Islet of Langerhans (tissue), 1 donor: ENCODE data around the gene FRMD4A.
"Not testable (repeated sequence)": the region's sequence is repeated elsewhere in the genome, so short reads cannot be mapped to it uniquely, and the experiment has no call there.

ENCODE experiments used
- FAIRE-seq: peaks from one replicate; lab custom pipeline; 2011; peaks lifted over from hg19 to GRCh38; lab: Jason Lieb, UNC

The FRMD4A gene

DNA sequence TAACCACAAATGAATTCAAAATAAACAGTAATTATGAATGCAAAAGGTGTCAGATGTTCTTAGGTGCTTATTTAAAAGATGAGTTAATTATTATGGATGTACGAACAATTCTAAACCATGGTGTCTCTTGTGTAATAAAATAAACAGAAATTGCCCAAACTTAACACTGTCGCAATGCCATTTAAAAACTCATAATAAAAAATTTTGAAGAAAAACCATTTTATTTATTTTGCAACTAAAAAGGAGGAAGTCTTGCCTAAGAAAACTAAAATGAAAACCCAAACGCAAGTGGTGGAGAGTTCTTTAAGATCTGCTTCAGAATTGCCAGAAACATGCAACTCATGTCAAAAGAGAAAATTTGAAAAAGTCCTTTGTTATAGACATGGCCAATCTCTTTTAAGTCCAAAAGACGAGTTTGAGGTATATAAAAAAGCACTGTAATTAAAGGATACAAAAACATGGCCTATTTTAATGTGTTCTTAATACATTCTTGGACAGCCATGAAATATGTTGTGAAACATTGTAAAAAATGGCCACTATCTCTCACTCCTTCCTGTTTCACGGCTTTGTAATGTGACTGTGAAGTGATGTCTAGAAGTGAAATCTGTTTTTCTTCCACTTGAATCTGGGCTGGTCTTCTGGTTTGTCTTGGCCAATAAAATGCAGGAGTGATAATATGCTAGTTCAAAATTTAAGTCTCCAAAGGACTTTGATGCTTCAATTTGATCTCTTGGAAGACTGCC, 421.0 kb downstream of the FRMD4A start:
- FAIRE-seq = no peak

DNA sequence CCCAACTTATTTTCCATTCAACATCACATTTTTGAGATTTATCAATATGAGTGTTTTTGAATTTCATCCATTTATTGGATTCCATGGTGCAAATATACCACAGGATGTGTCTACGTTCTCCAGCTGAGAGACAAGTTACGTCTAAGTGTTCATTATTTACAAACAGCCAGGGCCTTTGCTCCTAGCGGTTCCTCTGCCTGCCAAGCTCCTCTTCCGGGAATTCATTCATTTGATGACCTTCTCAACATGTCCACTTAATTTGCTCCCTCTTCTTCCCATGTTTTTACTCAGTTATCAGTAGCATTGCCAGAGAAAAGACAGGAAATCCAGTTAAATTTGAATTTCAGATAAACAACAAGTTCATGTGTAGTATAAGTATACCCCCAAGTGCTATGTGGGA, 422.2 kb downstream of the FRMD4A start:
- FAIRE-seq = no peak

DNA sequence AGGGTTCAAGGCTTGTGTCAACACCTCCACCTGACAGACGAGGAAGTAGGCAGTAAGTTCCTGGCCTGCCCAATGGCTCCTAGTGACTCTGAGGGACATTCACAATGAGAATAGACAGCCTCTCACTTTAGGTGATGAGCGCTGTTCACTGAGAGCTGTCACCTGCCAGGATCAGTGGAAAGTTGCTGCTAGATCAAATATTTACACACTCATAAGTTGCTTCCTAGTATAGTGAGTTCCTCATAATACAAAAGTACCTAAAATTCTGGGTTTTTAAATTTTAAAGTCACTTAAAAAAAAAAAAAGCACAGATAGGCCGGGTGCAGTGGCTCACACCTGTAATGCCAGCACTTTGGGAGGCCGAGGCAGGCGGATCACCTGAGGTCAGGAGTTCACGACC, 423.2 kb downstream of the FRMD4A start:
- FAIRE-seq = no peak

GRCh38 chr10:13905281-13905680, 425.4 kb downstream of the FRMD4A start:
- FAIRE-seq = no peak

DNA sequence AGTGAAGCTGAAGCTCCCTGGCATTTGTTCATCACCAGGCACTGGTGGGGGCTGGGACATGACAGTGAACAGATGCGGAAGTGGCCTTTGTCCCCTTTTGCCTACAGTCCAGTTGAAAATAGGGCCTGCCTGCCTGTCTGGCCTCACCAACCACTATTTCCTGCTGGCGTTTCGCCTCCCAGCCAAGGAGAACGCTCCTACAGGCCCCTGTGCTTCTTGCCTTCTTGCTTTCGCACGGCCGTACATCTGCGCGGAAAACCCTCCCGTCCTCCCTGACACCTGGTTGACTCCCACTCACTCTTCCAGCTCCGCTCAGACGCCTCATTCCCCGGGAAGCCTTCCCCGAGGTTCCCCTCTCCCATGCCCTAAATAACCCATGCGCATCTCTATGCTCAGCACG, 426.7 kb downstream of the FRMD4A start:
- no peak for FAIRE-seq

GRCh38 chr10:13902868-13903587, 427.7 kb downstream of the FRMD4A start:
- FAIRE-seq = no peak

DNA sequence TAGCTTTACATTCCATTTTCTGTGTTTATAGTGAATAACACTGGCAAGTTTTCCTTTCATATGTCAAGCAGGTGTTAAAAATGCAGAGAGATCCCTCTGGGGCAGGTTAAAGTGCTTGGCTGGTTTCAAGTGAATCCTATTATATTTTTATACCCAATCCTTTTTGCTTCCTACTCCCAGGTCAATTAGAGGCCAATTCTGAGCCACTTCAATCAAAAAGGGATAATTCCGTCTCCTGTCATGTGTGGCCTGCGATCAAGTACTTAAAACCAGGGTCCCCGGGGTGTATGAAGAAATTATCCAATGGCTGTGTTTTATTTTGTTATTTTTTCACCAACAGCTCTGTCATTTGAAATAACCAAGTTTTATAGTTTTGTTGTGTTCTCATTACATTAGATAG, 430.8 kb downstream of the FRMD4A start:
- no peak for FAIRE-seq

- FAIRE-seq = not testable (repeated sequence)
Observed at GRCh38 chr10:13896146-13896545, 434.6 kb downstream of the FRMD4A start.

DNA sequence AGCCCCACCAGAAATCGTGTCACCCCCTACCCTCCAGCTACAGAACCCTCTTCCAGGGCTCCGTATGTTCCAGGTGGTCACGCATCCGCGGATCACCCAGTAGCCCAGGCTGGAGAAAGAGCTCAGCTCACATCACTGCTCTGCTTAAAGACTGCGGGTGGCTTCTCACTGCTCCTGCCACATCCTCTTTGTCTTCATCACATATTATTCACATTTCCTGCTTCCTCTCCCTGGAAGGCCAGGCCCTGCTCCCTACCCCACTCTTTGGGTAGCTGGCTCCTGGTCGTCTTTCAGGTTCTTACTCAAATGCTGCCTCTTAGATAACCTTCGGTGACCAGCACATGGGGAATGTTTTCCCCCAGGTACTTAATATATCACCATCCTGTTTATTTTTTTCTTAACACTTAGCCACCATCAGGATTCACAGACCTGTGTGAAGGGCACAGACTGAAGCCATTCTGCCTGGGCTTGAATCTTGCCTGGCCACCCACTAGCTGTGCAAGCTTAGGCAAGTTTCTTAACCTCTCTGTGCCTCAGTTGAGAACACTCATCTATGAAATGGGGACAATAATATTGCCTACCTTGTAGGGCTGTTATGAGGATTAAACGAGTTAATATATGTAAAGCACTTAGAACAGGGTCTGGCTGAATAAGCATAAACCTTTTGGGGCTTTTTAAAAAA, 436.2 kb downstream of the FRMD4A start:
- no peak for FAIRE-seq

DNA sequence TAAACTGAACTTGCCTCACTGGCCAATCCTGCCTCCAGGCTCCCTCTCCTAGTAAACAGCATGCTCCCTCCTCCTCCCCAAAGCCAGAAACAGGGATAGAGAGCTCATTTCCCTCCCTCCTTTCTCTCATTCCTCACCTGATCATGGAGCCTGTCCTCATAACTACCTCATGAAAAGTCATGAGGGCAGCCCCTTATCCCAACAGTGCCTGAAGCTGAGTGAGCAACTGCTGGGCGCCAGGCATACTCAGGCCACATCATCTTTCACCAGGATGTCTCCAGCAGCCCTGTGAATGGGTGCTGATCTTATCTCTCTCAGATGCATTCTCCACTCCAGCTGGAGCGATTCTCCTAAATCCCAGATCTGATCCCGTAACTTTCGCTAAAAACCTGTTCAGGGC, 436.8 kb downstream of the FRMD4A start:
- no peak for FAIRE-seq

DNA sequence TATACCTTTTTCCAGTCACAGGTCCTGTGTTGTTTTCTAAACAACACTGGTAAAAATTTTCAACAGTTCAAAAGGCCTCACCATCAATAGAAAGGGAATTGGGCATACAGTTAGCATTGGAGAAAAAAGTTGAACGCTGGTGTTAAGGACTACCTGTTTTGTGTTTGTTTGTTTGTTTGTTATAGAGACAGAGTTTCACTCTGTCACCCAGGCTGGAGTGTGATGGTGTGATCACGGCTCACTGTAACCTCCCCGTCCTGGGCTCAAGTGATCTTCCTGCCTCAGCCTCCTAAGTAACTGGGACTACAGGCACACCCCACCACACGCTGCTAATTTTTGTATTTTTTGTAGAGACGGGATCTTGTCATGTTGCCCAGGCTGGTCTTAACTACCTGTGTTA, 437.9 kb downstream of the FRMD4A start:
- no peak for FAIRE-seq

DNA sequence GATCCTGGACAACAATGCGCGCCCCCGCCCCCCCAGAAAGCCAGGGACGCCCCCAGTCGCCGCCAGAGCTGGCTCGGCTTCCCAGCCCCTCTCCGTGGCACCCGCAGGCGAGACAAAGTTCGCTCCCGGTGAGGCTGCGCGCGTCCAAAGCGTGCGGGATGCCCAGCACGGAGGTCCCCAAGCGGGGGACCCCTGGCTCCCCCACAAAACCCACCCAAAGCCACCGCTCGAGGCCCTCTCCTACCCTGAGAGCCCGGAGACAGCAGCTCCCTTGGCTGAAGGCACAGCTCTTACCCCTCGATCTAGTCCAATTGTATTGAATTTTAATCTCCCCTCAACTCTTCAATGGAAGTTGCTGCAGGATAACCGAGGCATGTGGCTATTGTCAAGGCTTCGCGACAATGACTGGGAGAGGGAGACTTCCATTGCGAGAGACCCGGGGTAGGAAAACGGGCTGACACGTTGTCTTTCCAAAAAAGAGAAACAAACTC, 438.7 kb downstream of the FRMD4A start:
- no peak for FAIRE-seq

DNA sequence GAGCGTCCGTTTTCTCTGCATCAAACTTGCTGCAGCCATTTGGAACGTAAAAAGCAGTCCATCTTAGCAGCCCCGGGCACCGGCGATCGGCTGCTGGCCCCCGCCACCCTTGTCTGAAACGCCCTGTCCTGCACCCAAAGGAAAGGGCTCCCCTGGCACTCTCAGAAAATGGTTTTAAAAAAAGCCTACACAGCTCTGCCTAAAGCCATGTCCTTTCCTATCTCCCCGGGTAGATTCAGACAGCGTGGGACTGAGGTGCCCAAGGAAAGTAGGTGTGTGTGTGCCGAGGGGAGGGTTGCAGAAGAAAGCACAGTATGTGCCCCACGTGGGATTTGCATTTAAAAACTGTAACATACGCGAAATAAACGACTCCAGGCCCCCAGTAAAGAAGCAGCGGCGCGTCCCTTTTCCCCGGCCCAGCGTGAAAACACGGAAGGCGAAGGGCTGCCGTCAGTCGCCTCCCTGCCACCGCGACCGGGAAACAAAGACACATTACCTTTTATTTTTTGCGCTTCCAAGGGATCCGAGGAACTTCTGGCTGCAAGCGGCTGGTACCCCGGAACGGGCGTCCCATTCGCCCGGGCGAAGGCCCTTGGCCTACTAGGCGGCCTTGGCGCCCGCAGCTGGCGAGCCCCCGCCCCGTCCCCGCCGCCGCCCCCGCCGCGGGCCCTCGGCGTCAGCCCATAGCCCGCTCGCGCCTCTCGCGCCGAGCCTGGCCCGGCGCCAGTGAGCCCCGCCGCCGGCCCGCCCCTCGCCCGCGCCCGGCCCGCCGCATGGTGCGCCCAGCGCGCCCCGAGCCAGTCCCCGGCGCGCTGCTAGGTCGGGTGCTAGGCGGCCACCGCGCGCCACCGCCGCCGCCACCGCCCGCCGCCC, 439.4 kb downstream of the FRMD4A start:
- no peak for FAIRE-seq

DNA sequence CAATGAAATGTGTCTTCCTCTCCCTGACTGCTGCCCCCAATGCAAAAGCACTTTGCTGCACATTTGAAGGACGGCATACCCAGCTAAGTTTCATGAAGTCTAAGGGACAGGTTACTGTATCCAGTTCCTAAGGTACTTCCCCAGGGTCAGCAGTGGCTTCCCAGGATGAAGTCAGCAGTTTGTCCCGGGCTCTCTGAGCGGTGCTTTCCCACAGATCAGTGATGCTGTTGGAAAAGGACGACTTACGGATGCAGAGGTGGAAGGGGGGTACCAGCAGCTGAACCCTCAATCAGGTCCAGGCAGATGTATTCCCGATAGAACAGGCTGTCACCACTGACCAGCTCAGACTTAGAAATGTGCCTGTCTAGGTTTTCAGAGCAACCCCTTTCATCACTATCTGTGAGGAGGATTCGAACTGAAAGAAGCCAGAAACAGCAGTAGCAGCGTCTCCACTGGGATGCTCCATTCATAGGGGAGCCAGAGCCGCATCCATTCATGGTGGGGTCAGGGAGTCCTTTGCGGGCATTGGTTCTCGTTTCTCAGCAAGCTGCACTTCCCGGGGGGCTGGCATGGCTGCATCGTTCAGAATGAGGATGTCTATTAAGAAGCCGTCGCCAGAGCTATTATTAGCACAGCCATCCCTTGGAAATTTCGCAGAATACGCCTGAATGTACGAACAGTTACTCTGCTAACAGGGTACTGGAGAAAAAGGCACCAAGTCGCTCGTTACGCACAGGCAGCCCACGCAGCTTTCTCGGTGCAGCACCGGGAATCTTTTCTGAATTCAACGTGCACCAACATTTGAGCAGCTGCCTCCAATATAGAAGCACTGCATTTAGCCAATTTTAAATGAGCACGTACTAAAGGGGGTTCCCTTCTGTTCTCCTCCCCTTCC, 440.2 kb downstream of the FRMD4A start:
- no peak for FAIRE-seq

DNA sequence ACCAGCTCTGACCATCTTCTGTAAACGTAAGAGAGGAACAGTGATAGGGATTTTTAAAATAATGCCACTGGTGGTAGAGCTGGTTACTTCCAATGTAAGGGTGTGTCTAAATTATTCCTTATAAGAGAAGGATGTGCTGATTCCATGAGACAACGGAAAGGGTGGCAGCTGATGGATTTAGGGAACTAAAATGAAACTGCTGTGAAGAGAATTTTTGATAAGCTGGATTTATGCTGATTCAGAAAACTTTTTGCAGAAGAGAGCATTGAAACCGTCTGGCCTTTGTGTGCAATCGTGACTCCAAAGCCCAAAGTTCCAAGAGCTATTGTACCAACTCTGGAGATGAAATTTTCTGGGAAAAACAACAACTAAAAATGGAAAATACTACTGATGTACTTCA, 443.0 kb downstream of the FRMD4A start:
- no peak for FAIRE-seq

GRCh38 chr10:13885238-13885990, 445.3 kb downstream of the FRMD4A start:
- FAIRE-seq = no peak

GRCh38 chr10:13883636-13884444, 446.9 kb downstream of the FRMD4A start:
- FAIRE-seq = no peak

GRCh38 chr10:13882119-13882711, 448.5 kb downstream of the FRMD4A start:
- FAIRE-seq = no peak

DNA sequence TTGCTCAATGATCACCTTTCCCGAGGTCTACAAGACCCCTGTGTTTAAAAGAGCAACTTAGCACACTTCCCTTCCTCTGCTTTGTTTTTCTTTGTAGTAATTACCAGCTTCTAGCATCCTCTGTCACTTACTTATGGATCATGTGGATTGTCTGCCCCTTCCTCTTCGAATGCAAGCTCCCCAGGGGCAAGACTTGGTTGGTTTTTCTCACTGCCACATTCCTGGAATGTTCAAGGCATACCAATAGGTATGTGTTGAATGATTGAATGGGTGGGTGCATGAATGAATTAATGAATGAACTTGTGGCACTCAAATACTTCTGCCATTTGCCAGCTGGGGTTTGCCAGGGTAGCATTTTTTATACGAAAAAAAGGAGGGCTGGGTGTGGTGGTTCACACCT, 450.0 kb downstream of the FRMD4A start:
- FAIRE-seq = no peak
